Measurements from ENCODE around the gene SLC36A3. TPM values are rescaled to one million over a fixed set of nuclear protein-coding genes. Genes with fewer than 3 reads are reported as not detected.

SLC36A3 gene
- total and polyA plus RNA-seq, 2 of the 8 experiments (the other 6 are each of a cell fraction or from before 2014, with no cell fraction given), result not detected

- TF ChIP-seq SRF (IDR thresholded peaks at IDR 0.05; ENCODE audit: low read depth, low read length), result no peak
Observed at GRCh38 chr5:151317871-151318270, 14.3 kb upstream of the SLC36A3 start (continued).

Measured in H1 (cell line).